H9 (cell line): Measurements from ENCODE around the gene RHNO1. TPM values are rescaled to one million over a fixed set of nuclear protein-coding genes. Genes with fewer than 3 reads are reported as not detected.

ENCODE experiments used
- DNase-seq: peaks from one replicate; pipeline ENCODE4 v3.0.0-alpha.2; 2017
- H2AFZ ChIP-seq: one replicate; pipeline ENCODE4 v1.6.1; 2013; ENCODE audit warnings: mild to moderate bottlenecking, low read length, control low read depth, moderate library complexity
- H2AK5ac ChIP-seq: 2 replicates; pipeline ENCODE4 v1.6.1; 2013; ENCODE audit warnings: low read length, control low read depth, mixed read lengths; ENCODE audit not compliant: insufficient read length
- H2BK120ac ChIP-seq: one replicate; pipeline ENCODE4 v1.6.1; 2013; ENCODE audit warnings: low read depth, mild to moderate bottlenecking, low read length, control low read depth, inconsistent platforms; ENCODE audit not compliant: poor library complexity, severe bottlenecking
- H2BK12ac ChIP-seq: 2 replicates; pipeline ENCODE4 v1.6.1; 2013; ENCODE audit warnings: low read length, control low read depth, mixed read lengths, low read depth; ENCODE audit not compliant: insufficient read length
- H2BK15ac ChIP-seq: 2 replicates; pipeline ENCODE4 v1.6.1; 2013; ENCODE audit warnings: low read depth, low read length, control low read depth
- H2BK20ac ChIP-seq: one replicate; pipeline ENCODE4 v1.6.1; 2013; ENCODE audit warnings: low read depth, mild to moderate bottlenecking, low read length, control low read depth, inconsistent platforms; ENCODE audit not compliant: poor library complexity, severe bottlenecking
- H2BK5ac ChIP-seq: 2 replicates; pipeline ENCODE4 v1.6.1; 2013; ENCODE audit warnings: low read length, control low read depth, mixed read lengths; ENCODE audit not compliant: insufficient read length
- H3K14ac ChIP-seq: 2 replicates; pipeline ENCODE4 v1.6.1; 2013; ENCODE audit warnings: low read length, control low read depth; ENCODE audit not compliant: insufficient read depth
- H3K18ac ChIP-seq: 2 replicates; pipeline ENCODE4 v1.6.1; 2013; ENCODE audit warnings: low read depth, mild to moderate bottlenecking, mixed read lengths, low read length, control low read depth; ENCODE audit not compliant: insufficient read length
- H3K23ac ChIP-seq: 2 replicates; pipeline ENCODE4 v1.6.1; 2013; ENCODE audit warnings: low read length, control low read depth, mixed read lengths, low read depth; ENCODE audit not compliant: insufficient read length
- H3K23me2 ChIP-seq: 2 replicates; pipeline ENCODE4 v1.6.1; 2013; ENCODE audit warnings: low read depth, mild to moderate bottlenecking, mixed read lengths, low read length, control low read depth; ENCODE audit not compliant: insufficient read length, poor library complexity, severe bottlenecking
- H3K27ac ChIP-seq: 2 replicates; pipeline ENCODE4 v1.5.1; 2013; ENCODE audit warnings: low read length, control low read depth, mixed read lengths, low read depth; ENCODE audit not compliant: insufficient read length
- H3K27me3 ChIP-seq: 2 replicates; pipeline ENCODE4 v1.6.1; 2013; ENCODE audit warnings: low read length, control low read depth, inconsistent platforms; ENCODE audit not compliant: insufficient read depth
- H3K4ac ChIP-seq: 2 replicates; pipeline ENCODE4 v1.6.1; 2013; ENCODE audit warnings: low read depth, mild to moderate bottlenecking, control low read depth, inconsistent platforms, low read length, moderate library complexity
- H3K4me1 ChIP-seq: 2 replicates; pipeline ENCODE4 v1.6.1; 2013; ENCODE audit warnings: low read length, control low read depth, inconsistent platforms; ENCODE audit not compliant: insufficient read depth
- H3K4me2 ChIP-seq: 2 replicates; pipeline ENCODE4 v1.6.1; 2013; ENCODE audit warnings: low read length, control low read depth, mixed read lengths; ENCODE audit not compliant: insufficient read length, insufficient read depth
- H3K56ac ChIP-seq: 2 replicates; pipeline ENCODE4 v1.6.1; 2013; ENCODE audit warnings: low read depth, mild to moderate bottlenecking, mixed read lengths, low read length, control low read depth; ENCODE audit not compliant: insufficient read length
- H3K79me1 ChIP-seq: 2 replicates; pipeline ENCODE4 v1.6.1; 2013; ENCODE audit warnings: low read depth, mild to moderate bottlenecking, moderate library complexity, low read length, control low read depth, inconsistent platforms; ENCODE audit not compliant: insufficient read depth, poor library complexity, severe bottlenecking
- H3K79me2 ChIP-seq: 2 replicates; pipeline ENCODE4 v1.6.1; 2013; ENCODE audit warnings: low read length, control low read depth, inconsistent platforms; ENCODE audit not compliant: insufficient read depth
- H3K9ac ChIP-seq: 2 replicates; pipeline ENCODE4 v1.6.1; 2013; ENCODE audit warnings: low read length, control low read depth, mixed read lengths; ENCODE audit not compliant: insufficient read length; ENCODE audit errors: extremely low read depth
- H3K9me3 ChIP-seq: one replicate; pipeline ENCODE4 v1.6.1; 2013; ENCODE audit warnings: low read depth, low read length, inconsistent platforms; ENCODE audit not compliant: control insufficient read depth
- H3T11ph ChIP-seq: one replicate; pipeline ENCODE4 v1.6.1; 2013; ENCODE audit warnings: mild to moderate bottlenecking, low read length, control low read depth, inconsistent platforms
- H4K20me1 ChIP-seq: one replicate; pipeline ENCODE4 v1.6.1; 2013; ENCODE audit not compliant: control insufficient read depth, insufficient read length, insufficient read depth
- H4K5ac ChIP-seq: 2 replicates; pipeline ENCODE4 v1.6.1; 2013; ENCODE audit warnings: low read depth, mild to moderate bottlenecking, mixed read lengths, low read length, control low read depth; ENCODE audit not compliant: insufficient read length
- H4K8ac ChIP-seq: replicated peaks from 2 replicates; pipeline ENCODE4 v1.6.1; 2013; ENCODE audit warnings: low read length, control low read depth, mixed read lengths, low read depth; ENCODE audit not compliant: insufficient read length
- H4K91ac ChIP-seq: 2 replicates; pipeline ENCODE4 v1.6.1; 2013; ENCODE audit warnings: low read depth, mild to moderate bottlenecking, moderate library complexity, mixed read lengths, low read length, control low read depth; ENCODE audit not compliant: insufficient read length
- H3K27ac Mint-ChIP-seq, 3 experiments: 2 replicates in 2 of 3; 3 replicates in 1 of 3; pipeline ENCODE4 v1.8.0; 2020 to 2021; ENCODE audit warnings: mixed read lengths in 3 of 3, mild to moderate bottlenecking in 1 of 3, moderate library complexity in 1 of 3
- H3K27me3 Mint-ChIP-seq: 2 replicates; pipeline ENCODE4 v1.8.0; 2021; ENCODE audit warnings: low read depth, mild to moderate bottlenecking, moderate library complexity, mixed read lengths
- H3K36me3 Mint-ChIP-seq, 3 experiments: 2 replicates in 2 of 3; 3 replicates in 1 of 3; pipeline ENCODE4 v1.8.0; 2020 to 2021; ENCODE audit warnings: low read depth in 3 of 3, mixed read lengths in 3 of 3; ENCODE audit not compliant: insufficient read depth in 1 of 3
- H3K4me1 Mint-ChIP-seq, 2 experiments: 2 replicates each; pipeline ENCODE4 v1.8.0; 2020; ENCODE audit warnings: mixed read lengths in 2 of 2
- H3K4me3 Mint-ChIP-seq, 2 experiments: 2 replicates in 1 of 2; 3 replicates in 1 of 2; pipeline ENCODE4 v1.8.0; 2020 to 2021; ENCODE audit warnings: mild to moderate bottlenecking in 2 of 2, mixed read lengths in 2 of 2, moderate library complexity in 1 of 2
- H3K9me3 Mint-ChIP-seq, 2 experiments: 2 replicates in 1 of 2; 3 replicates in 1 of 2; pipeline ENCODE4 v1.8.0; 2020; ENCODE audit warnings: mild to moderate bottlenecking in 2 of 2, mixed read lengths in 2 of 2, moderate library complexity in 1 of 2
- CTCF ChIP-seq: fragments of 200-600 bp; sonication (generic); conservative IDR thresholded peaks from 3 replicates; pipeline ENCODE4 v1.8.0; 2021; ENCODE audit warnings: antibody characterized with exemption, mild to moderate bottlenecking
- WGBS: extraction: QIAGEN DNeasy Blood & Tissue Kit; methylation state at CpG from one replicate; pipeline ENCODE4 v1.1.7; 2013; ENCODE audit warnings: missing lambda C conversion rate, low lambda C conversion rate, mixed read lengths; ENCODE audit not compliant: insufficient read length; ENCODE audit errors: extremely low coverage; 5-methylcytosine and 5-hydroxymethylcytosine counted together
- total RNA-seq: library from RNA; stranded (reverse); gene quantifications from 2 replicates; pipeline ENCODE4 v1.2.1, GENCODE V29; 2021

Gene RHNO1
- total RNA-seq, 1 experiment from 2014 or later = 36.7 TPM

DNA sequence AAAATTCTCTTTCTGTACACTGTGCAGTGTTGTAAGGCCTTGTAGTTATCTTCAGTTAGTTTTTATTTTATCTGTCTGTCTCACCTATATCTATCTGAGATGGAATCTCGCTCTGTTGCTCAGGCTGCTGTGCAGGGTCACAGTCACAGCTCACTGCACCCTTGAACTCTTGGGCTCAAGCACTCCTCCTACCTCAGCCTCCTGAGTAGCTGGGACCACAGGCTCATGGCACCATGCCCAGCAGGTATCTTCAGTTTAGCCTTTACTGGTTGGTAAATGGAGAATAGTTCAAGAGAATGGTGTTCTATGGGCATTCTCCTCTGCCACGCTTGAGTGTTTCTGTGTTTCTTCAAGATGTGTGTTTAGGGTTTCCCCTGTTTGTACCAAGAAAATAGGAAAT, 27.2 kb downstream of the RHNO1 start:
- Mint-ChIP-seq H3K9me3 (no peaks in the 10 kb centered on the region), H3K27me3 (no peaks in the 10 kb centered on the region), H3K4me1 (peaks cover 5 to 17% of the 10 kb centered on the region in 2 experiments; a peak in 3 of 4 replicates), H3K36me3 (no peaks in the 10 kb centered on the region), H3K27ac (peak overlapping the region in 2 of 3 experiments; percentile 83 to 88; a peak in 2 of 7 replicates), H3K4me3 (no peak overlapping the region)
- Histone ChIP-seq H3K4me1 (no peaks in the 10 kb centered on the region), H3K79me2 (no peaks in the 10 kb centered on the region), H2BK20ac (no peak overlapping the region), H2BK15ac (no peak overlapping the region), H3K56ac (no peak overlapping the region), H4K5ac (no peak overlapping the region), H3K18ac (no peak overlapping the region), H2BK5ac (no peak overlapping the region), H2AK5ac (no peak overlapping the region), H3K23ac (no peak overlapping the region), H3K79me1 (no peaks in the 10 kb centered on the region), H3K4me2 (no peak overlapping the region), H3K9me3 (no peaks in the 10 kb centered on the region), H3T11ph (no peak overlapping the region), H2BK12ac (no peak overlapping the region), H3K14ac (no peak overlapping the region), H4K8ac (no peak overlapping the region), H3K4ac (no peak overlapping the region), H3K27ac (no peak overlapping the region), H3K9ac (no peak overlapping the region), H4K91ac (no peak overlapping the region), H2BK120ac (no peak overlapping the region), H4K20me1 (no peaks in the 10 kb centered on the region), H3K23me2 (no peaks in the 10 kb centered on the region), H3K27me3 (no peaks in the 10 kb centered on the region), H2AFZ (no peak overlapping the region)
- DNase-seq = no peak
- no peak for TF ChIP-seq CTCF
- WGBS = no CpG with 5 or more reads among the region's 2 CpGs
